Measurements from ENCODE around the gene TIMM10. TPM values are rescaled to one million over a fixed set of nuclear protein-coding genes. Genes with fewer than 3 reads are reported as not detected.

Gene TIMM10
- total RNA-seq, 1 donor: 32.1 TPM

DNA sequence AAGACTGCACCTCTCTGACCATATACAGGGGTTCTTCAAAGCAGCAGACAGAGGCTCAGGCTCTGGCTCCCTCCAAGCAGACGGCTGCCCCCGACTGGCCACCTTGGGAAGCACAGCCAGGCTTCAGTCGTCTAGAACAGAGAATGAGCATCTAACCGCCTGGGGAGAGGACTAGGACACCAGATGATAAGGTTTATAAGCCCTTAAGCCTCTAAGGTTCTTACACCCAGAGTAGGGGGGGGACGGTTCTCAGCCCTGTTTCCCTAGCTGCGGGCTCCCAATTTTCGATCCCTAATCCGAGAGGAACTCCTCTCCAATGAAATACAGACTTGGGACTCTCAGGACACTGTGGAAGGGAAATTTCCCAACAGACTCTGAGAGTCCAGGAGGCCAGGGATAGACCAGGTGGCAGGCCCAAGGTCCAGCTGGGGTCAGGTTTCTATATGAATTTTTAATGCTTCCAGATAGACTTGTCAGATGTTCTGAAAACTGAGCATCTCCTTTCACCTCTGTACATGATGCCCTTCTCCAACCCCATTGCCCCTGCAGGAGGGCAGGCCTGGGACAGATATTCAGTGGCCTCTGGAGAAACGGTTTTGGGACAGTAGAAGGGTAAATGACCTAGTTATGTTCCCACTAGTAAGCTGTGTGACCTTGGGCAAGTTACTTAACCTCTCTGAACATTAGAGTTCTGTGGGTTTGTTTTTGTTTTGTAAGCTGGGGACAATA, 50.0 kb downstream of the TIMM10 start:
- H3K4me3 ChIP-seq (ENCODE audit: low read depth, low read length): no peak overlapping the region
- DNase-seq (ENCODE audit: low read depth): peak; percentile 42
- peak; percentile 87 for TF ChIP-seq CTCF (IDR thresholded peaks at IDR 0.05; ENCODE audit: insufficient read depth, low read length)

GRCh38 chr11:57479911-57480310, 50.6 kb downstream of the TIMM10 start:
- TF ChIP-seq CTCF (IDR thresholded peaks at IDR 0.05; ENCODE audit: insufficient read depth, low read length): no peak
- H3K4me3 ChIP-seq (ENCODE audit: low read depth, low read length): no peak overlapping the region
- no peak for DNase-seq (ENCODE audit: low read depth)

- no peak overlapping the region for H3K4me3 ChIP-seq (ENCODE audit: low read depth, low read length)
- DNase-seq (ENCODE audit: low read depth): no peak
- TF ChIP-seq CTCF (IDR thresholded peaks at IDR 0.05; ENCODE audit: insufficient read depth, low read length): no peak
Measured at GRCh38 chr11:57479021-57479663, 51.4 kb downstream of the TIMM10 start.

Small RNA genes within 50 kb of the gene (small RNA-seq; reads per million reads assigned to genes)
- not detected for gene RN7SL605P

Other genes with a start within 250 kb of the TIMM10 start
- 70.0 and 108 TPM in 2 replicates for gene TNKS1BP1, start 205.8 kb downstream of the TIMM10 start, total RNA-seq (ENCODE audit: low replicate concordance)
- 60.7 and 83.2 TPM in 2 replicates for gene SSRP1, start 194.9 kb downstream of the TIMM10 start, total RNA-seq (ENCODE audit: low replicate concordance)
- gene P2RX3, start 192.4 kb downstream of the TIMM10 start, total RNA-seq (ENCODE audit: low replicate concordance): not detected in 2 replicates
- not detected in 2 replicates for gene PRG3, start 149.6 kb downstream of the TIMM10 start, total RNA-seq (ENCODE audit: low replicate concordance)
- not detected in 2 replicates for gene PRG2, start 140.1 kb downstream of the TIMM10 start, total RNA-seq (ENCODE audit: low replicate concordance)
- 44.3 and 74.3 TPM in 2 replicates for gene SLC43A3, start 103.6 kb downstream of the TIMM10 start, total RNA-seq (ENCODE audit: low replicate concordance)
- gene RTN4RL2, start 70.2 kb downstream of the TIMM10 start, total RNA-seq (ENCODE audit: low replicate concordance): 0.09 and 0.90 TPM in 2 replicates
- 11.4 and 15.3 TPM in 2 replicates for gene SLC43A1, start 15.1 kb downstream of the TIMM10 start, total RNA-seq (ENCODE audit: low replicate concordance)
- not detected in 2 replicates for gene SMTNL1, start 6.8 kb upstream of the TIMM10 start, total RNA-seq (ENCODE audit: low replicate concordance)
- 30.6 and 41.1 TPM in 2 replicates for gene UBE2L6, start 36.9 kb upstream of the TIMM10 start, total RNA-seq (ENCODE audit: low replicate concordance)
- gene SERPING1, start 66.9 kb upstream of the TIMM10 start, total RNA-seq (ENCODE audit: low replicate concordance): 64.9 and 77.0 TPM in 2 replicates
- gene YPEL4, start 119.2 kb upstream of the TIMM10 start, total RNA-seq (ENCODE audit: low replicate concordance): 1.4 and 1.7 TPM in 2 replicates
- gene CLP1, start 127.0 kb upstream of the TIMM10 start, total RNA-seq (ENCODE audit: low replicate concordance): 12.6 and 16.2 TPM in 2 replicates
- gene ZDHHC5, start 137.4 kb upstream of the TIMM10 start, total RNA-seq (ENCODE audit: low replicate concordance): 30.0 and 49.6 TPM in 2 replicates
- gene MED19, start 181.5 kb upstream of the TIMM10 start, total RNA-seq (ENCODE audit: low replicate concordance): 2.6 and 16.9 TPM in 2 replicates
- 46.9 and 66.6 TPM in 2 replicates for gene TMX2, start 181.8 kb upstream of the TIMM10 start, total RNA-seq (ENCODE audit: low replicate concordance)
- gene SELENOH, start 210.7 kb upstream of the TIMM10 start, total RNA-seq (ENCODE audit: low replicate concordance): 63.4 and 139 TPM in 2 replicates
- 0.09 TPM in 1 of 2 replicates, not detected in the other for gene BTBD18, start 221.1 kb upstream of the TIMM10 start, total RNA-seq (ENCODE audit: low replicate concordance)
- gene CTNND1, start 231.0 kb upstream of the TIMM10 start, total RNA-seq (ENCODE audit: low replicate concordance): 83.1 and 169 TPM in 2 replicates

Measured in fibroblast of the aortic adventitia (primary cell).